Prostate gland (tissue), 2 donors: ENCODE data around the gene EPS8. TPM values are rescaled to one million over a fixed set of nuclear protein-coding genes. Genes with fewer than 3 reads are reported as not detected.
A peak's percentile ranks its signal among the peaks of the same experiment; 100 is the strongest.

Experiments used
- DNase-seq: peaks from one replicate; pipeline ENCODE4 v3.0.0-alpha.2; 2019; ENCODE audit warnings: low spot score
- H3K27ac ChIP-seq, 2 donors: fragments of 200-600 bp; sonication (generic); 2 replicates each; pipeline ENCODE4 v1.5.1; 2017 to 2019
- H3K27me3 ChIP-seq: fragments of 200-600 bp; sonication (generic); replicated peaks from 2 replicates; pipeline ENCODE4 v1.5.1; 2019; ENCODE audit not compliant: insufficient read depth
- H3K36me3 ChIP-seq, 2 donors: fragments of 200-600 bp; sonication (generic); 1 replicate in 1 of 2; 2 replicates in 1 of 2; pipeline versions ENCODE4 v1.5.1 to v1.8.1; 2017 to 2019
- H3K4me1 ChIP-seq: fragments of 200-600 bp; sonication (generic); replicated peaks from 2 replicates; pipeline ENCODE4 v1.5.1; 2019
- H3K4me3 ChIP-seq, 2 donors: fragments of 200-600 bp; sonication (generic); 2 replicates each; pipeline ENCODE4 v1.5.1; 2017 to 2019
- H3K9me3 ChIP-seq: fragments of 200-600 bp; sonication (generic); 2 replicates; pipeline ENCODE4 v1.5.1; 2017
- POLR2A ChIP-seq: fragments of 450-650 bp; IDR thresholded peaks from one replicate; pipeline ENCODE4 v1.6.1; 2016; ENCODE audit warnings: antibody characterized with exemption, mild to moderate bottlenecking
- POLR2AphosphoS5 ChIP-seq: sonication (generic); formaldehyde crosslinking; IDR thresholded peaks from one replicate; pipeline ENCODE4 v1.6.1; 2017; ENCODE audit warnings: antibody characterized with exemption
- WGBS: methylation state at CpG from one replicate; pipeline ENCODE4 v1.1.5; 2018; 5-methylcytosine and 5-hydroxymethylcytosine counted together
- intact Hi-C: fragments of 100-400 bp; cut with DNase I; formaldehyde crosslinking; loops from one replicate; pipeline ENCODE4 v1.14.2; 2022
- total RNA-seq, 2 donors: library from RNA; depleted of rRNA; stranded (reverse); fragments of >200 nt; gene quantifications; one replicate each; pipeline ENCODE4 v1.1.0, GENCODE V29; 2016
- TF ChIP-seq, protein P1 (sequence below), 4 experiments: fragments of 200-600 bp in 2 of 4; fragments of 450-650 bp in 2 of 4; sonication (generic) in 2 of 4; IDR thresholded peaks; 1 replicate in 3 of 4; 2 replicates in 1 of 4; pipeline ENCODE4 v1.5.1; 2016 to 2019; ENCODE audit warnings: antibody characterized with exemption in 4 of 4, mild to moderate bottlenecking in 2 of 4, moderate library complexity in 2 of 4

EPS8 gene
- total RNA-seq, 2 donors from 2014 or later = 47.5 to 67.4 TPM

DNA sequence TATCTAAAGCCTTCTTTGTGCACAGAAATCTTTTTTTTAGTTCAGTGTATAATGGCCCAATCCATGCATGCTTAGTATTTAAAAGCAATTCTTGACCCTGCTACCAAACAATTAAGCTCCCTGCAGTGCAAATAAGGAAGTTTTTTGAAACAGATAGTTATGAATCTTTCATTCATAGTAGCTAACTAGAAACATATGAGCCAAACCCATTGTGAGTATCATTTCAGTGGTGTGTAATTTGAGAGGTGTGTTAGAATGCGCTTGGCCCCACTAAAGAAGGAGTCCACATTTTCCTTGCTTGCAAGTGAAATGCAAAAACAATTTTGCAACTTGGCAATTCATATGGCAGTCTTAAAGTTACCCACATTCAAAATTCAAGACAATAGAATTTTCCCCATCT lies 14.4 kb downstream of the EPS8 start:
- DNase-seq = no peak
- intact Hi-C loops = no loop called here
- TF ChIP-seq POLR2A = no peak
- TF ChIP-seq, protein P1, sequence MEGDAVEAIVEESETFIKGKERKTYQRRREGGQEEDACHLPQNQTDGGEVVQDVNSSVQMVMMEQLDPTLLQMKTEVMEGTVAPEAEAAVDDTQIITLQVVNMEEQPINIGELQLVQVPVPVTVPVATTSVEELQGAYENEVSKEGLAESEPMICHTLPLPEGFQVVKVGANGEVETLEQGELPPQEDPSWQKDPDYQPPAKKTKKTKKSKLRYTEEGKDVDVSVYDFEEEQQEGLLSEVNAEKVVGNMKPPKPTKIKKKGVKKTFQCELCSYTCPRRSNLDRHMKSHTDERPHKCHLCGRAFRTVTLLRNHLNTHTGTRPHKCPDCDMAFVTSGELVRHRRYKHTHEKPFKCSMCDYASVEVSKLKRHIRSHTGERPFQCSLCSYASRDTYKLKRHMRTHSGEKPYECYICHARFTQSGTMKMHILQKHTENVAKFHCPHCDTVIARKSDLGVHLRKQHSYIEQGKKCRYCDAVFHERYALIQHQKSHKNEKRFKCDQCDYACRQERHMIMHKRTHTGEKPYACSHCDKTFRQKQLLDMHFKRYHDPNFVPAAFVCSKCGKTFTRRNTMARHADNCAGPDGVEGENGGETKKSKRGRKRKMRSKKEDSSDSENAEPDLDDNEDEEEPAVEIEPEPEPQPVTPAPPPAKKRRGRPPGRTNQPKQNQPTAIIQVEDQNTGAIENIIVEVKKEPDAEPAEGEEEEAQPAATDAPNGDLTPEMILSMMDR (IDR thresholded peaks at IDR 0.05) = no peak
- no peak for TF ChIP-seq POLR2AphosphoS5
- Histone ChIP-seq H3K36me3 (no peaks in the 10 kb centered on the region), H3K4me1 (no peaks in the 10 kb centered on the region), H3K27ac (no peak overlapping the region), H3K27me3 (no peaks in the 10 kb centered on the region), H3K9me3 (no peaks in the 10 kb centered on the region), H3K4me3 (no peak overlapping the region)
- WGBS = 52% methylated on average over 1 of the region's 1 CpG

DNA sequence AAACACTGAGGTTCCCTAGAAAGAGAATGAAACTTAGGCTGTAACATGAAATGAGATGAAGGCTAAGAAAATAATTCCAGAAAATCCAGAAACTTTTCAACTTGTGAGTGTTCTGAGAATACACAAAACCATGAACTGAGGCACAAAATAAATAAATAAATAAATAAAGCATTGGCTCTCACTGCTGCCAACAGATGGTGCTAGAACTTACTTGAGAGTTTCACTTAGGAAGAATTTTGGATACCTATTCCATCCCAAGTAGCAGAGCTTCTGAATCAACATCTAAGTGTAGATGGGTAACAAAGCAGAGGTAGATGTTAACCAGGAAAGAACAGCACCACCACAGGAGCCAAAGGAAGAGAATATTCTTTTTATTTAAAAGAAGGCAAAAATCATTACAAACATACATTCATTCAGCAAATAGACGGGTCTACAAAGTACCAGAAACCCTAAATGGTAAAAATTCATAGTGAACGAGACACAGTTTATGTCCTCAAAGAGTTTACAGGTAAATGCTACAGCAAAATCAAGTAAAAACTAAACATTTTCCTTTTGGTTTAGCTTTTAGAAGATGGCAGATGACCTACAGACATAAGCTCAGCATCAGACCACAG lies 16.7 kb downstream of the EPS8 start:
- 95% methylated on average over 2 of the region's 2 CpGs for WGBS
- H3K9me3 ChIP-seq = no peaks in the 10 kb centered on the region
- peak; percentile 7 for DNase-seq
- H3K36me3 ChIP-seq = no peaks in the 10 kb centered on the region
- H3K4me3 ChIP-seq = no peak overlapping the region
- H3K27me3 ChIP-seq = no peaks in the 10 kb centered on the region
- intact Hi-C loops = no loop called here
- TF ChIP-seq POLR2A = no peak
- TF ChIP-seq, protein P1 (IDR thresholded peaks at IDR 0.05) = peak in 3 of 4 experiments; percentile 19 to 49 (median 43)
- no peak for TF ChIP-seq POLR2AphosphoS5
- H3K4me1 ChIP-seq = no peaks in the 10 kb centered on the region
- H3K27ac ChIP-seq = no peak overlapping the region

DNA sequence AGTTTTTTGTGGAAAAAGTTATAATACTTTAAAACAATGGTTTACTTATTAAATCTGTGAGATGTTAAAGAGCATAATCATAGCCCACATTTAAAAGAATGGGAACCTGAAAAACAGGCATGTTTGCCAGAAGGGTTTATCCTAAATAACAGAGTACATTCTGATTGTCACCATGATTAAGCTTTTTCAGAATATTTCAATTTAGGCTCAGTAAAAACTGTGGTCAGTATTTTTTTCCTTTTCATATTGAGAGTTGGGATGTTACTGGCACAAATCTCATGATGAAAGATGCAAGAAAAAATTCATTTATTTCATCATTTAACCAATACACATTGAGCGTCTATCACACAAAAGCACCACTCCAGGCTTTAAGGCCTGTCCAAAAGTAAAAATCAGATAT lies 18.6 kb downstream of the EPS8 start:
- 100% methylated on average over 1 of the region's 1 CpG for WGBS
- DNase-seq = no peak
- intact Hi-C loops = no loop called here
- no peak overlapping the region for H3K27ac ChIP-seq
- no peaks in the 10 kb centered on the region for H3K27me3 ChIP-seq
- H3K4me1 ChIP-seq = no peaks in the 10 kb centered on the region
- no peaks in the 10 kb centered on the region for H3K36me3 ChIP-seq
- H3K9me3 ChIP-seq = no peaks in the 10 kb centered on the region
- H3K4me3 ChIP-seq = no peak overlapping the region
- TF ChIP-seq POLR2AphosphoS5 (no peak), POLR2A (no peak)
- TF ChIP-seq, protein P1 (IDR thresholded peaks at IDR 0.05) = no peak

DNA sequence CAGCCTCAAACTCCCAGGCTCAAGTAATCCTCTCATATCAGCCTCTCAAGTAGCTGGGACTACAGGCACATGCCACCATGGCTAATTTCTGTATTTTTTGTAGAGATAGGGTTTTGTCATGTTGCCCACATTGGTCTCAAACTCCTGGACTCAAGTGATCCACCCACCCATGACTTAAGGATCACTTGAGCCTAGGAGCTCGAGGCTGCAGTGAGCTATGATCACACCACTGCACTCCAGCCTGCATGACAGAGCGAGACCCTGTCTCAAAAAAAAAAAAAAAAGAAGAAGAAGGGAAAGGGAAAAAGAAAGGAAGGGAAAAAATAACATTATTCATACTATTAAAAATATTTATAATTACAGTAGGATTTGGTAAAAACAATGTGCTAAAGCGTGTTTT lies 19.2 kb downstream of the EPS8 start:
- Histone ChIP-seq H3K27ac (no peak overlapping the region), H3K4me1 (no peaks in the 10 kb centered on the region), H3K9me3 (no peaks in the 10 kb centered on the region), H3K4me3 (no peak overlapping the region), H3K27me3 (no peaks in the 10 kb centered on the region), H3K36me3 (no peaks in the 10 kb centered on the region)
- 79% methylated on average over 3 of the region's 3 CpGs for WGBS
- intact Hi-C loops = no loop called here
- TF ChIP-seq POLR2AphosphoS5 = no peak
- TF ChIP-seq POLR2A = no peak
- TF ChIP-seq, protein P1 (IDR thresholded peaks at IDR 0.05) = no peak
- no peak for DNase-seq

DNA sequence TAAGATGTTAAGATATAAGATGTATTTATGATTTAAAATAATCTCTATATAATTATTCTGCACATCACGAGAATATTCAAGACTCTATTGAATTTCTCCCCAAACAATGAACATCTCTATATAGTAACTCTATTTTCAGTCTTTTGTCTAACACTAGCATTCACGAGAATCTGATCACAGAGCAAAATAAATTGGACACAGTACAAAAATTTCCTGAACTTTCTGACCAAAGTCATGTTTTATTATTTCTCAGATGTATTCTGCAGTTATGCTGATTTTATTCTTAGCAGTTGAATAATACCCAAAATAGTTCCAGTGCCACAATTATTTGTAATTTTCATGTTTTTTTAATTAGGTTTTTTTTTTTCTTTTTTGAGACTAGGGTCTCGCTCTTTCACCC lies 19.6 kb downstream of the EPS8 start:
- no peaks in the 10 kb centered on the region for H3K27me3 ChIP-seq
- no peak overlapping the region for H3K27ac ChIP-seq
- H3K36me3 ChIP-seq = no peaks in the 10 kb centered on the region
- 80% methylated on average over 3 of the region's 3 CpGs for WGBS
- no peaks in the 10 kb centered on the region for H3K4me1 ChIP-seq
- TF ChIP-seq, protein P1 (IDR thresholded peaks at IDR 0.05) = no peak
- no peak for TF ChIP-seq POLR2A
- no peak for TF ChIP-seq POLR2AphosphoS5
- H3K9me3 ChIP-seq = no peaks in the 10 kb centered on the region
- no peak for DNase-seq
- H3K4me3 ChIP-seq = no peak overlapping the region
- intact Hi-C loops = no loop called here
